ENCODE data around the gene PLEKHG1.

- TF ChIP-seq CTCF (IDR thresholded peaks at IDR 0.05), result no peak
- no peak for TF ChIP-seq POLR2A (IDR thresholded peaks at IDR 0.05)
These were observed 30.5 kb upstream of the PLEKHG1 start for GRCh38 chr6:150569161-150569560.
